Stimulated activated CD4-positive, alpha-beta T cell treated with anti-CD3 and anti-CD28 coated beads, Interleukin-15, amount 100 ng/mL, for 48 hours (primary cell): Measurements from ENCODE around the gene CANT1.

Source experiments
- DNase-seq, 2 donors: peaks; one replicate each; pipeline ENCODE4 v3.0.0-alpha.2; 2020; ENCODE audit warnings: low read depth in 2 of 2

CANT1 gene

DNA sequence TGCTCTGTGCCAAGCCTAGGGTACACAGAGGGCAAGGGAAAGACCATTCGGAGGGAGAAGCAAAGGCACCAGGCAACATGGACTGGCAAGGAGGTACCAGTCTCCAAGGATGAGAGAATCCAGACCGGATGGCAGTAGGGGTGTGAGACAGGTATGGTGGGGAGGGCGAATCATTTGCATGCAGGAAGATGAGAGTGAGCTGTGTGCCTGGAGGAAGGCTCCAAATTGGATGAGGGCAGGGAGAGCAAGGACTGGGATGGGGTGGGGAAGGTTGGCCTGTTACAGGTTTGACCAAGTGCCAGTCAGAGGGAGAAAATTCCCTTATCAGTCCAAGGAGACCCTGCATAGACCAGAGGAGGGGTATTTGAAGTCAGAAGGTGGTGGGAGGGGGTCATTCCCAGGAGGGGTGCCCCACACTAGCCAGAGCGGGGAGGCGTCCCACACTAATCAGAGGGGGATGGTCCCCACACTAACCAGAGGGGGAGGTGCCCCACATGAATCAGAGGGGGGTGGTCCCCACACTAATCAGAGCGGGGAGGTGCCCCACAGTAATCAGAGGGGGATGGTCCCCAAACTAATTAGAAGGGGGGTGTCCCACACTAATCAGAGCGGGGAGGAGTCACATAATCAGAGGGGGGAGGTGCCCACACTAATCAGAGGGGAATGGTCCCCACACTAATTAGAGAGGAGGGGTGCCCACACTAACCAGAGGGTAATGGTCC, 737 bp downstream of the CANT1 start:
- no peak for DNase-seq

- no peak for DNase-seq
These were observed 1.8 kb downstream of the CANT1 start for GRCh38 chr17:79007504-79008381.

DNA sequence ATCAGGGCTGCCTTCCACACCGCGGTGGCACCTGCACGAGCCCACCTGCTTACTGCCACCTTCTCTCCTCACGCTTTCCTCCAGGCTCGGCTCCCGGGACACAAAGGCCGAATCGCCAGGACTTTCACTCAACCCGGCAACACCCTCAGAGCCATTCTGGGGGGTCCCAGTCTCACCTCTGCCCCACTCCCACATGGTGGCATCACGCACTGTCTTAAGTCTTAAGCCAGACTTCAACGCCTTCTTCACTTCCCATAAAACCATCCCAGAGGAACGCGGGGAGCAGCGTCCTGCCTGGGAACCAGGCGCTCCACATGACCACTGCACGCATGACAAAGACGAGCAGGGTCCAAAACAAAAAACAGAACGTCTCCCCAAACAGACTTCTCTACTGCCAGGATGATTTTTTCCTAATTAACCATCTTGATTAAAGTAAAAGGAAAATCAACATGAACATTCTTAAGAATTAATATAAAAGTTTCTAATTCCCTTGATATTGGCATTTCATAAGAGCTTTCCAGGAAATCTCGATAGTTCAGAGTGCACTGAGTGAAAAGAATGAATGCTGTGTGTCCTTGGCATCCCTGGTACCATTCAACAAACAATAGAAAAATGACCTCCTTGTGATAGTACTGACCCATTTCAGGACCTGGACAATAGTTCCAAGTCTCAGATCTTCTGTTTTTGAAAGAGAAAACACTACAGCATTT, 2.6 kb downstream of the CANT1 start:
- DNase-seq, result no peak

GRCh38 chr17:79006046-79006445, 3.5 kb downstream of the CANT1 start:
- DNase-seq, result no peak

DNA sequence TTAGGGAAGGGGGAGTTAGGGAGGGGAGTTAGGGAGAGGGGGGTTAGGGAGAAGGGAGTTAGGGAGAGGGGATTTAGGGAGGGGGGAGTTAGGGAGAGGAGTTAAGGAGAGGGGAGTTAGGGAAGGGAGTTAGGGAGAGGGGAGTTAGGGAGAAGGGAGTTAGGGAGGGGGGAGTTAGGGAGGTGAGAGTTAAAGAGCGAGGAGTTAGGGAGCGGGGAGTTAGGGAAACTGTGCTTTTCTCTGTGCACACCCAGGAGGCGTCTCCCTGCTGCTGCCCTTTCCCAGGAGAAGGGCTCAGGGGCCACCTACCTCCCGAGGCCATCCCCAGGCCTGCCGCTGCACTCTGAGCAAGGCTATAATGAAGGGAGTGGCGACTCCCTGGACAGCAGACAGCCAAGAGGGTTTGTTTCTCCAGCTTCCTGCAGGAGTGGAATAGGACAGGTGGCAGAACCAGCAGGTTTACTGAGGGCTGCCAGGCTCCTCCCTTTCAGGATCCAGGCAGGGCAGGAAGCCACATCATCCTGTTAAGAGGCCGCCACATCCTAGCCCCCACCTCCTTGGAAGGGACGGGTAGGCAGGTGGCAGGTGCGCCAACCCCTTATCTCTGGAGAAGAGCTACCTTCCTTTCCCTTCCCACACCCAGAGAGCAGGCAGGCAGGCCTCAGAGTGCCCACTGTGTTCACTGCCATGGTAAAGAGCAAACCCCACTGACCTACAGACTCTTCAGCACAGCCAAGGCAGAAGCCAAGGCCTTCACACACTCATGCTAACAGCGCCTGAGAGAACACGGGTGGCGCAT, 4.3 kb downstream of the CANT1 start:
- no peak for DNase-seq

DNA sequence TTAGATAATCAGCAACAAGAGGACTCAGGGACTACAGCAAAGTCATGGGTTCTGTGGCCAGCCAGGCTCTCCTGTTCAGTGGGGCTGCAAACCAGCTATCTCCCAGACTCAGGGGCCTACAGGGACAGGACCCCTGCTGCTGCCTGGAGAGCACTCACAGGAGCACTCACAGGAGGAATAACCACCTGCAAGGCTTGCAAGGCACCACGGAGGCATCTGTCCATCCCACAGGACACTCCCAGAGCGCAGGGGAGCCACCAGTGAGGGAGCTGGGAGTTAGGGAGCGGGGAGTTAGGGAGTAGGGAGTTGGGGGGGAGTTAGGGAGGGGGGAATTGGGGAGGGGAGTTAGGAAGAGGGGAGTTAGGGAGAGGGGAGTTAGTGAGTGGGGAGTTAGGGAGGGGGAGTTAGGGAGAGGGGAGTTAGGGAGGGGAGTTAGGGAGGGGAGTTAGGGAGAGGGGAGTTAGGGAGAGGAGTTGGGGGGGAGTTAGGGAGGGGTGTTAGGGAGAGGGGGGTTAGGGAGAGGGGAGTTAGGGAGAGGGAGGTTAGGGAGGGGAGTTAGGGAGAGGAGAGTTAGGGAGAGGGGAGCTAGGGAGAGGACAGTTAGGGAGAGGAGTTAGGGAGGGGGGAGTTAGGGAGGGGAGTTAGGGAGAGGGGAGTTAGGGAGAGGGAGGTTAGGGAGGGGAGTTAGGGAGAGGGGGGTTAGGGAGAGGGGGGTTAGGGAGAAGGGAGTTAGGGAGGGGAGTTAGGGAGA, 5.7 kb downstream of the CANT1 start:
- no peak for DNase-seq

- no peak for DNase-seq
These were observed 6.6 kb downstream of the CANT1 start for GRCh38 chr17:79002796-79003593.

DNA sequence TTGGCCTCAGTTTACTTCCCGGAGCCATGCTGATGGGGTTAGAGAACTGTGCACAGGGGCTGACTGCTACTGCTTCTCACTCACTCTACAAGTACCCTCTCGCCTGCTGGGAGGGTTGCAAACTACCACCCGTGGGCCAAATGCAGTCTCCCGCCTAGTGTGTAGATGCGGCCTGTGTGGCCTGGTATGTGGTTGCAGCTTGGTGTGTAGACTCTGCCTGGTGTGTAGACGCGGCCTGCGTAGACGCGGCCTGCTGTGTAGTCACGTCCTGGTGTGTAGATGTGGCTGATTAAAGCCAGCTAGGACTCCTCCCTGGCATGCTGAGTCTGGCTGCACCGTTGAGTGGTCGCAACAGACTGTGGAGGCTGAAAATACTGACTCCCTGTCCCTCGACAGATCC, 7.3 kb downstream of the CANT1 start:
- no peak for DNase-seq

DNA sequence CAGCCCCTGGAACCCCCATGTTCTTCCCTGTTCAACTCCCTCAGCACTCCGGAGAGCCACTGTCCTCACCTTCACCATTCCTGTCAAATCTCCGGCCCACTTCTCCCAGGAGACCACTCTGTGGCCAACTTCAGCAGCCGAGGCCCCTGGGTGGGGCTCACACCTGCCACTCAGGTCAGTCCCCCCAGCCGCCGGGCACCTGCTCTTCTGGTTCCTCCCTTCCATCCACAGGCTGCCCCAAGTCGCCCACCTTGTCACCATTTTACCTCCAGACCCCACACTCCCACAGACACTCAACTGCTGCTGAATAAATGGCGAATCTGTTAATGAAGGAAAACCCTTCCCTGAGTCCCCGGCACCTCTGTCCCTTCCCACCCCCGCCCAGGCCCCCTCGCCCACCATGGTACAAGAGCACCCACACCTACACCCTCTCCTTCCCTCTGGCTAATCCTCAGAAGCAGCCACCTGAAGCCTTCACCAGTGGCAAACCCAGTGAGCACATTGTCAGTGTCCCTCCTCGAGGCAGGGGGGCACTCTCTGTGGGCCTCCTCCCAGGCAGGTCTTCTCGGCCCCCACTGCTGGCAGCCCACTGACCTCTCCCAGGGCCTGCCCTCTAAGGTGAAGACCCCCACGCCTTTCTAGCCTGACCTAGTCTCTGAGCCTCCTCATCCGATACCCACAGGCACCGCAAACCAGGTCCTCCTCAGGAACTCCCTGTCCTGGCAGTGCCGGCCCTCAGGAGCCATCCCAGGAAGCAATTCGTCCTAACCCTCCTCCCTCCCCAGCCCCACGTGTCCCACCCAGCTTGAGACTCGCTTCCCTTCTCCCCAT, 8.2 kb downstream of the CANT1 start:
- no peak for DNase-seq

DNA sequence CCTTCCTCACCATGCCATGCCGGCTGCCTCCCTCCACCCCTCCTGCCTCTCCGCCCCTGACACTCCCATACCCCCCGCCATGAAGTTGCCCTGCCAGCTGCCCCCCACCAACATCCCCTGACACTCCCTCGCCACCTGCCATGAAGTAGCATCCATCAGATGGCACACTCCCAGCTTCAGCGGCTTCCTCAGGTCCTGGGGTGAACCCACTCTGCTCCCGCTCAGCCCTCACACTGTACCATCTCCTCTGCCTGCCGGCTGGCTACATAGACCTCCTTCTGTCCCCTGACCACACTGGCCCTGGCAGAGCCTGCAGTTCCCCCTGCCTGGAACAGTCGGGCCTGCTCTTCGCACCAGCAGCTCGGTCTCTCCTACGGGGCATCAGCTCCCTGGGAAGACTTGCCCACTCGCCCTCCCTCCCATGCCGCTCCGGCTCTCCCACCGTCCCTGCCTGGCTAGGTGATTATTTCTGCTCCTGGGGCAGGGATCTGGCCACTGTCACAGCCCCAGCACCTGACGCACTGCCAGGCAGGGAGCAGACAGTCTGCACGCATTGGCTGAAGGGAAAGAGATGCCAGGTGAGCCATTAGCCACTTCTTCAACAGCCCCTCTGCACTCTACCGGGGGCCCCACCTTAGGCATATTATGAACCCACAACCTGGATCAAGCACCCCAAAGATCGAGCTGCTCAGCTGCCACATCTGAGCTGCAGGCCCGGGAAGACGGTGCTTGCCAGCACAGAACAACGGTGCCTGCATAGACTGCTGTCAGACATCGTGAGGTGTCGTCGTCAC, 9.0 kb downstream of the CANT1 start:
- no peak for DNase-seq

GRCh38 chr17:78999947-79000395, 9.6 kb downstream of the CANT1 start:
- DNase-seq, result no peak

DNA sequence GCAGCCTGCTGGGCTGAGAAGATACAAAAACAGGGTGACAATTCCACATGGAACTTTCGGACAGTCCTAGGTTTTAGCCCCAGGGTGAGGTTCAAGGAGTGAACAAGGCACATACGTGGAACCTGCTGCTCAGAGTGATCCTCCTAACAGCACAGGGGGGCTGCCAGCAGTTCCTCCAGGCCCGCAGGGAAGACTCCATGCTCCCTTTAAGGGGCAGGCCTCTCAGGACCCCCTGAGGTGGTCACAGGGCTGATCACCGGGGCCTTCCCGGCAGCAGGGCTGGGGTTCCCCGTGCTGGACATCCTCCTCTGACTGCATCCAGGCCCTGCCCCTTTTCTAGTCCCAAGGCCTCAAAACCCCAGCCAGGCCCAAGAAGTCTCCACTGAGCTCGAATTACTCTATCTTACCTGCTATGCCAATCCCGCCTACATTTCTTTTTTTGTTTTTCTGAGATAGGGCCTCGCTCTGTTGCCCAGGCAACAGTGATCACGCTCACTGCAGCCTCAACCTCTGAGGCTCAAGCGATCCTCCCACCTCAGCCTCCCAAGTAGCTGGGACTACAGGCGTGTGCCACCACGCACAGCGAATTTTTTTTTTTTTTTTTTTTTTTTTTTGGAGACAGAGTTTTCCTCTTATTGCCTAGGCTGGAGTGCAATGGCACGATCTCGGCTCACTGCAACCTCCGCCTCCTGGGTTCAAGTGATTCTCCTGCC, 10.4 kb downstream of the CANT1 start:
- no peak for DNase-seq

- no peak for DNase-seq
These were observed 11.1 kb downstream of the CANT1 start for GRCh38 chr17:78998311-78999055.

DNA sequence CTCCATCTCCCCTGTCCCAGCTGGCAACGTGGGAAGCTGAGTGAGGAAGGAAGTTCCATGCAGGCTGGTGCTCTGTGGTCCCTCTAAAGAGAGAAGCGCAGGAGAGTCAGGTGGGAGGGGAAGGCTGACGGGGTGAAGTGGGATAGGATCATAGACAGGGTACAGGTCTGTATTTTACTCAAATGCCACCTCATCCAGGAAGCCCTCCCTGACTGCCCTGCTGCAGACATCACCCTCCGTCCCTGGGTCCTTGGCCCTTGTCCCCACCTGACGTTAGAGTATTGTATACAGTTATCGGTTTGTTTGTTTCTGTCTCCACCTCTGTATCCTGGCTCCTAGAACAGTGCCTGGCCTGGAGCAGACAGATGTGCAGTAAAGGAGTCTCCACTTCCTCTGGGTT, 11.7 kb downstream of the CANT1 start:
- no peak for DNase-seq

GRCh38 chr17:78997231-78997741, 12.3 kb downstream of the CANT1 start:
- no peak for DNase-seq

DNA sequence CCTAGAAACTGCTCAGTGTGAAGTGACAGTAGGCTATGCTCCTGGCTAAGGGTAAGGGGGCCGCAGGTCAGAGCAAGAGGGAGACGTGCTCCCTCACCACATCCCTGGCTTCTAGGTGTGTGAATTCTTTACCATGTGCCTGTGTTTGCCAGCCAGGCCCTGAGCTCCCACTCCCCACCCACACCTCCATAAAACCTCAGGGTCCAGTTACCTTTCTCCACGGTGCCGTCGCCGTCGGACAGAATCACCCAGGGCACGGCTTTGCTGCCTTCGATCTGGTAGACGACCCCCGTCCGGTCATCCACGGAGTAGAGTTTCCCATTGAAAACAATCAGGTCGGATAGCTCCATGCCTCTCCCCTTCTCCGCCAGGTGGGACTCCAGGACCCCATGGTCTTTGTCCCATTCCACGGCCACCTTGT, 12.8 kb downstream of the CANT1 start:
- DNase-seq, result no peak
